Ishikawa (cell line): ENCODE measurements around the gene IL17RA.

Source experiments
- CREB1 ChIP-seq: IDR thresholded peaks from 2 replicates; pipeline ENCODE4 v1.6.1; 2012; ENCODE audit warnings: low read depth
- FOXM1 ChIP-seq: IDR thresholded peaks from 2 replicates; pipeline ENCODE4 v1.6.1; 2012; ENCODE audit warnings: low read depth, borderline replicate concordance
- RAD21 ChIP-seq: IDR thresholded peaks from 2 replicates; pipeline ENCODE4 v1.6.1; 2012; ENCODE audit warnings: low read depth
- TCF12 ChIP-seq: IDR thresholded peaks from 2 replicates; pipeline ENCODE4 v1.6.1; 2012; ENCODE audit warnings: low read depth
- YY1 ChIP-seq: IDR thresholded peaks from 2 replicates; pipeline ENCODE4 v1.6.1; 2012; ENCODE audit warnings: low read depth
- ZBTB7A ChIP-seq: IDR thresholded peaks from 2 replicates; pipeline ENCODE4 v1.6.1; 2012; ENCODE audit warnings: low read depth

- TF ChIP-seq RAD21, result no peak
- no peak for TF ChIP-seq YY1
- no peak for TF ChIP-seq ZBTB7A
- no peak for TF ChIP-seq FOXM1
- no peak for TF ChIP-seq TCF12
- no peak for TF ChIP-seq CREB1
Measured at GRCh38 chr22:17143101-17143500, 58.3 kb downstream of the IL17RA start.
